GM23248 (cell line): ENCODE measurements around the gene CEP192. TPM values are rescaled to one million over a fixed set of nuclear protein-coding genes. Genes with fewer than 3 reads are reported as not detected.
"Not testable (repeated sequence)": the region's sequence is repeated elsewhere in the genome, so short reads cannot be mapped to it uniquely, and the experiment has no call there.

Experiments used
- DNase-seq: peaks from one replicate; pipeline ENCODE4 v3.0.0-alpha.2; 2015
- H2AFZ ChIP-seq: fragments of 200-600 bp; sonication (generic); 2 replicates; pipeline ENCODE4 v1.6.1; 2016; ENCODE audit warnings: antibody characterized with exemption
- H3F3A ChIP-seq: fragments of 200-600 bp; sonication (generic); 2 replicates; pipeline ENCODE4 v1.6.1; 2016; ENCODE audit warnings: mild to moderate bottlenecking, antibody characterized with exemption, mixed run types; ENCODE audit not compliant: insufficient read depth
- H3K27ac ChIP-seq: fragments of 200-600 bp; sonication (generic); 2 replicates; pipeline ENCODE4 v1.5.1; 2016; ENCODE audit warnings: mild to moderate bottlenecking
- H3K27me3 ChIP-seq: fragments of 200-600 bp; sonication (generic); replicated peaks from 2 replicates; pipeline ENCODE4 v1.6.1; 2016; ENCODE audit warnings: mild to moderate bottlenecking; ENCODE audit not compliant: insufficient read depth
- H3K36me3 ChIP-seq: fragments of 200-600 bp; sonication (generic); 2 replicates; pipeline ENCODE4 v1.6.1; 2016; ENCODE audit warnings: low read depth, mild to moderate bottlenecking
- H3K4me1 ChIP-seq: fragments of 200-600 bp; sonication (generic); 2 replicates; pipeline ENCODE4 v1.6.1; 2016; ENCODE audit warnings: mild to moderate bottlenecking; ENCODE audit not compliant: insufficient read depth
- H3K4me2 ChIP-seq: fragments of 200-600 bp; sonication (generic); one replicate; pipeline ENCODE4 v1.6.1; 2016; ENCODE audit warnings: mild to moderate bottlenecking; ENCODE audit not compliant: unreplicated experiment
- H3K4me3 ChIP-seq: fragments of 200-600 bp; sonication (generic); 2 replicates; pipeline ENCODE4 v1.5.1; 2016; ENCODE audit warnings: mild to moderate bottlenecking
- H3K79me2 ChIP-seq: fragments of 200-600 bp; sonication (generic); 2 replicates; pipeline ENCODE4 v1.6.1; 2016; ENCODE audit warnings: mild to moderate bottlenecking; ENCODE audit not compliant: insufficient read depth
- H3K9ac ChIP-seq: fragments of 200-600 bp; sonication (generic); 2 replicates; pipeline ENCODE4 v1.6.1; 2016; ENCODE audit warnings: mild to moderate bottlenecking
- H3K9me2 ChIP-seq: fragments of 200-600 bp; sonication (generic); 2 replicates; pipeline ENCODE4 v1.6.1; 2016; ENCODE audit warnings: mixed run types, mild to moderate bottlenecking, moderate library complexity; ENCODE audit not compliant: insufficient read depth
- H3K9me3 ChIP-seq: fragments of 200-600 bp; sonication (generic); one replicate; pipeline ENCODE4 v1.6.1; 2017; ENCODE audit warnings: low read depth
- H4K20me1 ChIP-seq: fragments of 200-600 bp; sonication (generic); 2 replicates; pipeline ENCODE4 v1.6.0; 2016; ENCODE audit not compliant: insufficient read depth
- EZH2 ChIP-seq: fragments of 200-600 bp; sonication (generic); IDR thresholded peaks from 2 replicates; pipeline ENCODE4 v1.6.1; 2018; ENCODE audit warnings: antibody characterized with exemption, mild to moderate bottlenecking; ENCODE audit not compliant: insufficient read depth, poor library complexity, severe bottlenecking
- EZH2phosphoT487 ChIP-seq: fragments of 200-600 bp; sonication (generic); IDR thresholded peaks from 2 replicates; pipeline ENCODE4 v1.6.1; 2018; ENCODE audit warnings: antibody characterized with exemption, moderate library complexity, mild to moderate bottlenecking, low read depth; ENCODE audit not compliant: insufficient read depth
- WGBS, 2 experiments: methylation state at CpG; one replicate each; pipeline ENCODE4 v1.1.6; 2015 to 2017; ENCODE audit warnings: low lambda C conversion rate in 2 of 2, low coverage in 1 of 2; ENCODE audit errors: missing lambda C conversion rate in 2 of 2; 5-methylcytosine and 5-hydroxymethylcytosine counted together
- in situ Hi-C: fragments of 300-500 bp; cut with MboI; formaldehyde crosslinking; loops from 2 replicates; pipeline ENCODE4 v1.15.0; 2020
- polyA plus RNA-seq: library from polyadenylated mRNA; unstranded; fragments of >200 nt; fragmentation: Nextera tagmentation; extraction: Ambion mirVana; gene quantifications from 2 replicates; pipeline ENCODE4 v1.2.1, GENCODE V29; 2016
- total RNA-seq: library from RNA; depleted of rRNA; stranded (reverse); fragments of >200 nt; shearing (Covaris generic); gene quantifications from 2 replicates; pipeline ENCODE4 v1.2.3, GENCODE V29; 2014

CEP192 gene
- total and polyA plus RNA-seq, 2 experiments from 2014 or later, result 7.4 to 21.5 TPM

GRCh38 chr18:12973562-12974213 is 17.5 kb upstream of the CEP192 start:
- no peak overlapping the region for H3K27ac ChIP-seq
- in situ Hi-C loops, result no loop called here
- no peak overlapping the region for H2AFZ ChIP-seq
- H3K79me2 ChIP-seq, result peaks cover 26% of the 10 kb centered on the region
- WGBS, 2 experiments, result 96 to 97% methylated on average over 4 of the region's 4 CpGs
- no peak overlapping the region for H3K4me3 ChIP-seq
- H3K9ac ChIP-seq, result no peak overlapping the region
- no peak overlapping the region for H3K4me2 ChIP-seq
- no peaks in the 10 kb centered on the region for H3F3A ChIP-seq
- H4K20me1 ChIP-seq, result no peaks in the 10 kb centered on the region
- H3K36me3 ChIP-seq, result peaks cover 18% of the 10 kb centered on the region; the same call in 1 of the 2 replicates
- no peaks in the 10 kb centered on the region for H3K4me1 ChIP-seq
- H3K9me2 ChIP-seq, result no peaks in the 10 kb centered on the region
- peak; percentile 8 for DNase-seq
- H3K27me3 ChIP-seq, result no peaks in the 10 kb centered on the region
- no peaks in the 10 kb centered on the region for H3K9me3 ChIP-seq
- TF ChIP-seq EZH2 (no peak), EZH2phosphoT487 (no peak)

- no peak for DNase-seq
- H3K36me3 ChIP-seq, result peaks cover 20% of the 10 kb centered on the region; the same call in 1 of the 2 replicates
- H3K27me3 ChIP-seq, result no peaks in the 10 kb centered on the region
- TF ChIP-seq EZH2phosphoT487 (no peak), EZH2 (no peak)
- in situ Hi-C loops, result no loop called here
- peaks cover 25% of the 10 kb centered on the region for H3K79me2 ChIP-seq
- H3K9me3 ChIP-seq, result no peaks in the 10 kb centered on the region
- H3K9me2 ChIP-seq, result no peaks in the 10 kb centered on the region
- H3F3A ChIP-seq, result no peaks in the 10 kb centered on the region
- H3K4me1 ChIP-seq, result no peaks in the 10 kb centered on the region
- no peaks in the 10 kb centered on the region for H4K20me1 ChIP-seq
- H3K9ac ChIP-seq, result no peak overlapping the region
- WGBS, 2 experiments, result 91 to 95% methylated on average over 6 of the region's 6 CpGs
- H3K27ac ChIP-seq, result no peak overlapping the region
- no peak overlapping the region for H3K4me2 ChIP-seq
- no peak overlapping the region for H2AFZ ChIP-seq
- H3K4me3 ChIP-seq, result no peak overlapping the region
These were observed 15.7 kb upstream of the CEP192 start for GRCh38 chr18:12975488-12975887.

GRCh38 chr18:12976305-12976704 is 14.9 kb upstream of the CEP192 start:
- 87% methylated on average over 12 of the region's 12 CpGs for WGBS, 2 experiments
- Histone ChIP-seq H3K9me3 (no peaks in the 10 kb centered on the region), H3K36me3 (peaks cover 20% of the 10 kb centered on the region; the same call in 1 of the 2 replicates), H2AFZ (no peak overlapping the region), H3K4me3 (no peak overlapping the region), H3K9ac (no peak overlapping the region), H3K79me2 (peaks cover 25% of the 10 kb centered on the region), H3F3A (no peaks in the 10 kb centered on the region), H3K9me2 (no peaks in the 10 kb centered on the region), H3K4me2 (no peak overlapping the region), H3K4me1 (no peaks in the 10 kb centered on the region), H3K27ac (no peak overlapping the region), H4K20me1 (no peaks in the 10 kb centered on the region), H3K27me3 (no peaks in the 10 kb centered on the region)
- TF ChIP-seq EZH2 (no peak), EZH2phosphoT487 (no peak)
- no peak for DNase-seq
- in situ Hi-C loops, result no loop called here

GRCh38 chr18:12980065-12980464 is 11.1 kb upstream of the CEP192 start:
- 83% methylated on average over 18 of the region's 34 CpGs; no CpG with 5 or more reads in 1 of the 2 experiments for WGBS, 2 experiments
- in situ Hi-C loops, H3K4me1 ChIP-seq, H3F3A ChIP-seq, H3K4me2 ChIP-seq, H3K27me3 ChIP-seq, H4K20me1 ChIP-seq, H3K9me2 ChIP-seq, H3K9ac ChIP-seq, H3K27ac ChIP-seq, H2AFZ ChIP-seq, DNase-seq, H3K4me3 ChIP-seq, H3K9me3 ChIP-seq: not testable (repeated sequence)
- H3K79me2 ChIP-seq, result peaks cover 11% of the 10 kb centered on the region
- peaks cover 16% of the 10 kb centered on the region for H3K36me3 ChIP-seq
